Left lung (tissue), 10 donors: ENCODE results near the gene EVPL. TPM values are rescaled to one million over a fixed set of nuclear protein-coding genes. Genes with fewer than 3 reads are reported as not detected.

Experiments used
- ATAC-seq: fragments of 200-7000 bp; cut with Tn5 transposase; one replicate; pipeline ENCODE4 v1.9.1; 2020; ENCODE audit warnings: moderate library complexity
- DNase-seq, 4 donors: peaks; one replicate each; pipeline ENCODE4 v3.0.0-alpha.2; 2013 to 2020
- H3K27ac ChIP-seq, 2 donors: fragments of 200-600 bp; sonication (generic) in 1 of 2; one replicate each; pipeline versions ENCODE4 v1.5.0 to v1.8.0; 2020 to 2021
- H3K27me3 ChIP-seq, 2 donors: fragments of 200-600 bp; sonication (generic) in 1 of 2; one replicate each; pipeline versions ENCODE4 v1.5.0 to v1.8.0; 2020 to 2021
- H3K36me3 ChIP-seq, 2 donors: fragments of 200-600 bp; sonication (generic) in 1 of 2; one replicate each; pipeline versions ENCODE4 v1.5.0 to v1.8.0; 2020 to 2021
- H3K4me1 ChIP-seq, 2 donors: fragments of 200-600 bp; one replicate each; pipeline ENCODE4 v1.8.0; 2021
- H3K4me3 ChIP-seq, 2 donors: fragments of 200-600 bp; sonication (generic) in 1 of 2; one replicate each; pipeline versions ENCODE4 v1.5.0 to v1.8.0; 2020 to 2021; ENCODE audit warnings: mild to moderate bottlenecking in 1 of 2
- H3K9me3 ChIP-seq, 2 donors: fragments of 200-600 bp; sonication (generic) in 1 of 2; one replicate each; pipeline versions ENCODE4 v1.5.0 to v1.8.0; 2020 to 2021
- CTCF ChIP-seq, 2 donors: fragments of 200-600 bp; sonication (generic) in 1 of 2; IDR thresholded peaks; one replicate each; pipeline versions ENCODE4 v1.5.0 to v1.8.0; 2021; ENCODE audit warnings: antibody characterized with exemption in 2 of 2
- intact Hi-C, 2 donors: fragments of 100-400 bp; cut with DNase I; formaldehyde crosslinking; loops; one replicate each; pipeline versions ENCODE4 v1.11.2 to v1.14.2; 2022
- polyA plus RNA-seq, 6 donors: library from polyadenylated mRNA; unstranded; fragments of 120-200 nt; gene quantifications; one replicate each; pipeline ENCODE4 v1.2.1, GENCODE V29; 2013; ENCODE audit not compliant: insufficient read length in 6 of 6
- total RNA-seq, 2 donors: library from RNA; stranded (reverse); fragmentation: NEBNext Ultra II Directional; extraction: Animal tissue kit (Norgen Biotek cat#: 25700); gene quantifications; one replicate each; pipeline ENCODE4 v1.2.1, GENCODE V29; 2021
- donor health status: DM: no; HTN: yes; CAD: no.
- donor health status: DM: no; HTN: no; CAD: no.

The EVPL gene
- total and polyA plus RNA-seq, 8 donors = 23.3 to 53.1 (median 43.9) TPM

- Histone ChIP-seq H3K27me3 (no peaks in the 10 kb centered on the region), H3K36me3 (peaks cover 0 to 47% of the 10 kb centered on the region in 2 donors), H3K4me3 (no peak overlapping the region), H3K9me3 (no peaks in the 10 kb centered on the region), H3K27ac (no peak overlapping the region), H3K4me1 (no peaks in the 10 kb centered on the region)
- DNase-seq = peak in 1 of 4 donors; percentile 66
- ATAC-seq = no peak
- intact Hi-C loops = no loop called here
- no peak for TF ChIP-seq CTCF (IDR thresholded peaks at IDR 0.05)
Observed at GRCh38 chr17:76036497-76037261, 9.6 kb upstream of the EVPL start.

GRCh38 chr17:76034428-76035350, 7.6 kb upstream of the EVPL start:
- intact Hi-C loops = no loop called here
- no peak for ATAC-seq
- Histone ChIP-seq H3K9me3 (no peaks in the 10 kb centered on the region), H3K4me1 (peaks cover 0 to 2% of the 10 kb centered on the region in 2 donors), H3K4me3 (no peak overlapping the region), H3K27me3 (peaks cover 0 to 4% of the 10 kb centered on the region in 2 donors), H3K36me3 (peaks cover 0 to 27% of the 10 kb centered on the region in 2 donors), H3K27ac (no peak overlapping the region)
- TF ChIP-seq CTCF (IDR thresholded peaks at IDR 0.05) = no peak
- DNase-seq = peak in 1 of 4 donors; percentile 13

- H3K4me1 ChIP-seq = peaks cover 0 to 7% of the 10 kb centered on the region in 2 donors
- H3K36me3 ChIP-seq = peaks cover 0 to 12% of the 10 kb centered on the region in 2 donors
- H3K4me3 ChIP-seq = no peak overlapping the region
- DNase-seq (peak in 1 of 4 donors; percentile 13), ATAC-seq (no peak)
- peaks cover 0 to 6% of the 10 kb centered on the region in 2 donors for H3K27me3 ChIP-seq
- no peaks in the 10 kb centered on the region for H3K9me3 ChIP-seq
- no peak overlapping the region for H3K27ac ChIP-seq
- intact Hi-C loops = no loop called here
- no peak for TF ChIP-seq CTCF (IDR thresholded peaks at IDR 0.05)
Observed at GRCh38 chr17:76033139-76033538, 6.0 kb upstream of the EVPL start.

GRCh38 chr17:76032780-76033108, 5.6 kb upstream of the EVPL start:
- Histone ChIP-seq H3K9me3 (no peaks in the 10 kb centered on the region), H3K4me3 (no peak overlapping the region), H3K27ac (no peak overlapping the region), H3K27me3 (peaks cover 0 to 6% of the 10 kb centered on the region in 2 donors), H3K4me1 (peaks cover 0 to 7% of the 10 kb centered on the region in 2 donors), H3K36me3 (peaks cover 0 to 8% of the 10 kb centered on the region in 2 donors)
- TF ChIP-seq CTCF (IDR thresholded peaks at IDR 0.05) = no peak
- ATAC-seq (no peak), DNase-seq (no peak)
- intact Hi-C loops = no loop called here
